ENCODE results near the gene DAAM2.

DAAM2 gene

DNA sequence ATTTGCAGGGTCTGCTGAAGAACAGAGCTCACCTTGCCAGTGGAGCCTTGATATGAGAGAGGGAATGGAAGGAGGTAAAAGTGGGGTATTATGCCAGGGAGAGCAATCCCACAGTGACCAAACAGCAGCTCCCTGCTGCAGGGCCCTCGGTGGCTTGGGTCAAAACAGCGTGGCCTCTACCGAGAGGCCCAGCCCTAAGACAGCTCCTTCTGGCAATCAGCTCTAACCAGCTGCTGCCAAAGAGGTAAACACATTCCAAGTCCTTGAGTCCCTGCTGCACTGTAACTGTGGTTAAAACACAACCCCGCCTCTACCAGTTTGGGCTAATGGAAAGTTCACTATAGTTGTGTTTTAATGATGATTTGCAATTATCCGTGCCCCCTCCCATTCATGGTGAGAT lies 1.4 kb upstream of the DAAM2 start:
- DNase-seq = no peak

DNA sequence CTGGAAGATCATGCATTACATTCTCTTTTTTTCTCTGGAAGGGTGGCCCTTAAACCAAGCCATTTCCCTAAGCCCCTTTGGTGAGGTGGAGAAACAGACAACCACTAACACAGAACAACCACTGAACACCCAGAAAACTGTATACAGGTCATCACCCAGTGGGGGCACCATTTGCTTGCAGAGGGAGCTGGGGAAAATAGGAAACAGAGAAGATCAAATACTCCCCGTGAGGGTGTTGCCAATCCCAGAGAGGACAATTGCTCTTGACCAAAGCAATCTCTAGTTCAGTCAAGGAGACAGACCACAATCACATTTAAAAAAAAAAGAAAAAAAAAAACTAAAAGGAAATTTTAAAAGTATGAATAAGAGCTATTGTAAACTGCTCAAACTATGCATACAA lies 865 bp upstream of the DAAM2 start:
- no peak for DNase-seq

DNA sequence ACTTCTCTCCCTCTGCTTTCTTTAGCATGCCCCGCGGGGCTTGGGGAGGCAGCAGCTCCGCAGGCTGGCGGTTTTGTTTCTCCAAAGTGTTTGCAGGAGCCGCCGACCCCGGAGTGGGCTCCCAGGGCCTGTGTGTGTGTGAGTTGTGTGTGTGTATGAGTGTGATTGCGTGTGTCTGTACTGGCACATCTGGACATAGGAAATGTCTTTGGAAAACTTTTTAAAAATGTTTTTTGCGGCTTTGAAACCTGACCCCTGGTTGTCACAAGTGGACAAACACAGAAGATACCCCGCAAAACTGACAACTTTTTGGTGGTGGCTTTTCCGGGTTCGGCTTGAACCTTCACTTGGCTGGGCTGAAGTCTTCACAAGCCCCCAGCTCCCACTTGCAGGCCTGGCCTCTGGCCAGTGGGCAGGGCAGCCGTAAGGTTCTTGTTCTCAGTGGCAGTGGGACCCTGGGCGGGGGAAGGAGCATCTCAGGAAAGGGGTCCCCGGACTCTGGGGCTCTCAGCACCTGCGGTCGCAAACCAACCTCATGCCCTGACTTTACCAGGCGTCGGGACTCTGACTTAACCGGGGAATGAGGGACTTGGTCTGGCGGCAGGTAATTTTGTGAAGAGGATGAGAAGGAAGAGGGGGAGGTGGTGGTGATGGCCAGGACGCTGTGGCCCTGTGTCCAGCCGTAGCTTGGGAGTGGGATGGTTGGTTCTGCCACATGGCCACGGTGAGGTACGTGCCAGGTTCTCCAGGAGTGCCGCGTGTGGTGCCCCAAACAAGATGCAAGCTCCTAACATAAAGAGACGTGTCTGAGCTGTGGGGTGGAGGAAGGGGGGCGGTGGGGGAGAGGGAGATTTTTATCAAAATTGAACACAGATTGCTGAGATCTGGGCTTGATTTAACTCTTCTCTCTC lies 619 bp downstream of the DAAM2 start:
- no peak for DNase-seq

DNA sequence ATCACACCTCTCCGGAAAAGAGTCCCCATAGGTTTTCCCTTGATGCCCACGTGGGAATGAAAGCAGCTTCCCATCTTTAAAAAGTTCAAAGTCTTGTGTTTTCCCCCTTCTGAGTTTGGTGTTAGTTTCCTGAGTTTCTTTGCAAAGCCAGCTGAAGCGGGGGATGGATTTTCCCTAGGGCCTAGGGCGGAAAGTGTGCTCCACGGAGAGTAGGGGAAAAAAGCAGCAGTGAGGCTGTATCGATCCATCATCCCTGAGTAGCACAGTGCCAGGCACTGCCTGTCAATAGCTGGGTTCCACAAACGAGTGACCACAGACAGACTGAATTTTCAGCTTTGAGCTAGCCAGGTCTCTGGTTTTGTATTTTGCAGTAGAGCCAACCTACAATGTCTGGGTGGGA lies 1.3 kb downstream of the DAAM2 start:
- no peak for DNase-seq

DNA sequence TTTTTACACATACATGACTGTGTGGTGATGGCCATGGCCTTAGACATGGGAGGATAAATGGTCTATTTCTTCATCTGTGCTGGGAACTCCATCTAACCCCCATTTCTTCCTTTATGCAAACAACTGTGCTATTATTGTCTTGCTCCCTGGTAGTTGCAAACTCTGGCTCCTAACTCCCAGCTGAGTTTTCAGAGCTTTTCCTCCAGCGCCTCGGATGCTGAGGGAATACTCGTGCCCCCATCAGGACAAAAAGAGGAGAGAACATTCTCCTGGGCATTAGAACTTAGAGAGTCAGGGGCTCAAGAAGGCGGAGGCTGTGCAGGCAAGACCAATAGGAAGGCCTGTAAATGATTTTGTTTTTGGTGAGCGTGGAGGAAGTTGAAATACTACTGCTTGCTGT lies 2.1 kb downstream of the DAAM2 start:
- DNase-seq = no peak

DNA sequence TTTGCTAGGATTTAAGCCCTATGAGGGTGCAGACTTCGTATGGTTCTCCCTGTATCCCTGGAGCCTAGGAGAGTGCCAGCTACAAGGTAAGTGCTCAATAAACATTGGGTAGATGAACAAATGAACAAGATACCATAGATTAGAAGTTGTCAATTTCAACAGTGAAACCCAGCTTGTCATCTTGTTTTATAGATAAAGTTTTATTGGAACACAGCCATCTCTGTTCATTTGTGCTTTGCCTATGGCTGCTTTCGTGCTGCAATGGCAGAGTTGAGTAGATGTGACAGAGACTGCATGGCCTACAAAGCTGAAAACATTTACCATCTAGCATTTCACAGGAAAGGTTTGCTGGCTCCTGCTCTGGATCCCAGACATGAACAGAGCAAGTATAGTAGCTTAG lies 5.6 kb downstream of the DAAM2 start:
- no peak for DNase-seq

DNA sequence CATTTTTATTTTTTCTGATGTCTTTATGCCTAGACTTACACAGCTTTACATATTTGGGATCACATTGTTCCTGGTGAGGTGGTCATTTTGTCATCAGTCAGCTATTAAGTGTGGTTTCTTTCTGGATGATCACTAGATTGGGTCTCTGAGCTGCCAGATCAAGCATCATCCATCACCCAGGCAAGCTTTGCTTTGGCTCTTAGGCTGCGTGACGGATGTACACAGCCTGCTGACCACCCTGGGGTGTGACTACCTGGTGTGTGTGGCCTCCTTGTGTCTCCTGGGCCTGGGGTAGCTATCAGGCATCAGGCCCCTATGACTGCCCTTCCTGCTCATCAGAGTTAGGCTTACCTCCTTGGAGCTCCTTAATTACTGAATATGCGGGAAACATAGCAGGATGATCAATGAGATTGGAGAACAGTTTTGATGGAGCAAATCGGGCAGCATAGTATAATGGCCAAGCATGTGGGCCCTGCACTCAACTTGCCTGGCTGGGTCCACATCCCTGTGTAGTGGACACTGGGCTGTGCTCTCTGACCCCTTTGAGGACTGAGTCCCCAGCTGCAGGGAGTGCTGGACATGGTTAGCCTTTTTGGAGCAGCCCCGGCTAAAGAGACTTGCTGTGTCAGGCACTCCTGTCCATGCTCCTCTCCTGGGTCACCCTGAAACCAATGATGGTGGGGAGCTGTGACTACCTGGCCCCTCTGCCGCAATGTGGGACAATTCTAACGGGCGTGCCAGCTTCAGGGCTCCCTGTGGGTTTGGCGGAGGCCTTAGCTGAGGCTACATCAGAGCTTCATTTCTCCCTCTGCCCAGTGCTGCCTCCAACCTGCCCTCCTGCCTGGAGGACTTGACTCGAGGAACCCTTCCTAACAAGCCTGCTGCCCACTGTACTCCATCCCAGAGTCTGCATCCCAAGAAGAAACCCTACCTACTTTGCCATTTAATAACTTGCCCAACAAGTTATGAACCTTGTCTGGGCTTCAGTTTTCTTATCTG lies 8.2 kb downstream of the DAAM2 start:
- no peak for DNase-seq

DNA sequence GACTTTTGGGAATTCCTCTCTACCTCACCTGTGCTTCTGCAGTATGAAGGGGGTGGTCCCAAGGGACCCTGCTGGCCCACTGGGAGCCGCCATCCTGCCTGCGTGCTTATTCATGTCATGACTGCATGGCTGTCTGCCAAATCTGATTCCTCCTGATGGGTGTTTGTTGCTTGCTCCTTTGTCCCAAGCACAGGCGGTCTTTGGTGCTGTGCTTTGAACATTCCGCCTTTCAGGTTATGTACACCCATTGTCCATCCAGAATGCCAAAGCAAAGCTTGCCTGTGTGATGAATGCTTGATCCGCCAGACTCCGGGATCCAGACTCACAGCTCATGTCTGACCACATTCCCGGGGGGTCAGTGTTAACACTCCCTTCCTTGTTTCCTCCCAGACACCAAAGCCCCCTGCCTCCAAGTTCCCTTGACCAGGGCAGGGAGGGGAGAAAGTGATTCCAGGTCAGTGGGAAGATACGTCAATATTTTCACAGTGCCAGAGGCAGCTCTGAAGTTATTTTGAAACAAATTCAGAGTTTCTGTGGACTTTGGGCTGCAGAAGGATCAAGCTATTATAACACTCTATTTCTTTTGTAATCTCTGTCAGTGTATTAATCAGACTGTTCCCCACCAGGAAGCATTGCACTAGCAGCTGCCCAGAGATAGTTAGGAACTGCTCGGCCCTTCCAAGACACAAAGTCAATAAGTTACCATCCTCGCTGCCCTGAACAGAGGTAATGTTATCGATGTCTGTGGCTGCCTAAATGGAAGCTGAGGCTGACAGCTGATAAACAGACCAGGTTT lies 9.5 kb downstream of the DAAM2 start:
- no peak for DNase-seq

DNA sequence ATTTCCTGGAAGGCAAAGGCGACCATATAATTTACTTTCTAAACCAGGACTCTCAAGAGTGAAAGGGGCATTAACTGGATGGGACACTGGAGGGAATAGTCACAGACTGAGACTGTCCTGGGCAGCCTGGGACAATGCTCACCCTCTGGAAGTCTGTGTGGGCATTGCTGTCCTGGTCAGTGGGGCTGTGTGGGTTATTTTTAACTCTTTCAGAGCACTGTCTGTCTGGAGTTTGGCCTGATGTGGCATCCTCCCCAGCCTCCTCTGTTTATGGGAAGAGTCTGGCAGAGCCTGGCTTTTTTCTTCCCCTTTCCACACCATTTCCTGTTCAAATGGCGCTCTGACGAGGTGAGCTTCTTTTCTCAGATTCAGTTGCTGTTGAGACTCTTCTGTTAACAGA lies 11.7 kb downstream of the DAAM2 start:
- DNase-seq = no peak

DNA sequence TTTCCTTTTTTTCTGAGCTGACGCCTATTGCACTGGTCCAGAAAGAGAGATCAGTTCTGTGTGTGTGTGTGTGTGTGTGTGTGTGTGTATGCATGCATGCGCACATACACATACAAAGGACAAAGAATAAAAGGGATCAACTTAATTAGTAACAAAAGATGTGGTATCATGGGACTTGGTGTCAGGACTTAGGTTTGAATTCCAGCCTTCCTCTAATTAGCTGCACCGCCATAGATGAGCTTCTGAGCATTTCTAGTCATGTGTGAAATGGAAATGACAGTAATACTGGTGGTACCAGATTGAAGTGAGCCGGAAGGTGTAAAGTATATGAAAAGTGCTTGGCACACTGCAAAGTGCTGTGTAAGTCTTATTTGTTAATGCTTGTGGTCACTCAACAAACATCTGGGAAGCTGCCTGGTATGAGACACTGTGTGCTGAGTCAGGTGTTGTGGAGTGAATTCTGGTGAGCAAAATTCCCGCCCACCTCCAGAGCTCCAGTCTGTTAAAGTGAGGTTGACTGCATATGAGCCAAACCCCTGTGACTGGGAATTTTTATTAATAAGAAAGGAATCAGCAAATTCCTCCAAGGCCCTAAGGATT lies 12.4 kb downstream of the DAAM2 start:
- no peak for DNase-seq

DNA sequence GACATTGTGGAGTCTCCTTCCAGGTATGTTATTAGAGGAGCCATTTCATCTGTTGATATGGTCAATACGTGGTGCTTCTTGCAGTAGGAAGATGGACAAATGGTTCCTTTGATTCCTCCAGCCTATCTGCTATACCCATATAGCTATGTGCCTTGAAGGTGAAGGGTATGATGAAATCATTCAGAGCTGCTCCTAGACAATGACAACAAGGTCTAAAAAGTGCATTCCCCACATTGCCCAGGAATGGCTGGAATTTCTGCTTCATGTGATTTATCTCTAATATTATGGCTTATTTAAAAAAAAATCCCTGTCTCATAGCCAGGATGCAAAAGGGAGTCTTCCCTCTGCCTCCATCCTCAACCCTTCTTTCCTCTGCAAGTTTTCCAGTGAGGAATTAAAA lies 14.1 kb downstream of the DAAM2 start:
- no peak for DNase-seq

DNA sequence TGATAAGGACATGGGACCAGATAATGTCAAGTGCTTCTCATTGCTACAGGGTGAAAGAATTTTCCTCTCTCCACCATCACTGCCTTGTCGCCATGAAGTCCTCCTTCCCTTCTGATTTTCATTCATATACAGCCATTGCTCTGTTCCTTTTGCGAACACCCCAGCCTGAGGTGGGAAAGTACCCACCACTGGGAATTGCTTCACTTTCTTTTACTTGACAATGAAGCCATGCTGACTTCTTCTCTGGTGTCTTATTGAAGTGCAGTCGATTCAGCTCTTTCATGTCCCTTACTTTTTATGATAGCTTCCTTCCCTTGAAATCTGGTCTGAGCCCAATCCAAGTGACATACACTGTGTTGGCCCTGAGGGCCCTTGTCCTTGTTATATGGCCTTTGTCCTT lies 16.2 kb downstream of the DAAM2 start:
- DNase-seq = no peak

DNA sequence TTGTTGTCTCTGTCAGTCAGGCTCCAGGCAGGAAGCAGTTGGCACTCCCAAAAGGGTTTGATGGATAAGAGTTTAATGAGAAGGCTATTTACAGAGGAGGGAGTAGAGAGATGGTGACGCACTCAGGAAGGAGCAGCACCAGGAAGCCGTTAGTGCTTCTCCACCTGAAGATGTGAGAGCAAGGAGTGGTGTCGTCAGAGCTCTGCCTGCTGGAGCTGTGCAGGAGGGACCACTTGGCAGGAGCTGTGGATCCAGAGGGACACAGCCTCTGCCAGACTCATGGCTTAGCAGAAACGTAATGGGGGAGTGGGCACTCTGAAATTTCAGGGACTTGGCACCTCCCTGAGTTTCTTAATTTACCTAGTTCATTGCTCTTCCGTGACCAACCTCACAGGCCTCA lies 16.8 kb downstream of the DAAM2 start:
- DNase-seq = peak; percentile 31

DNA sequence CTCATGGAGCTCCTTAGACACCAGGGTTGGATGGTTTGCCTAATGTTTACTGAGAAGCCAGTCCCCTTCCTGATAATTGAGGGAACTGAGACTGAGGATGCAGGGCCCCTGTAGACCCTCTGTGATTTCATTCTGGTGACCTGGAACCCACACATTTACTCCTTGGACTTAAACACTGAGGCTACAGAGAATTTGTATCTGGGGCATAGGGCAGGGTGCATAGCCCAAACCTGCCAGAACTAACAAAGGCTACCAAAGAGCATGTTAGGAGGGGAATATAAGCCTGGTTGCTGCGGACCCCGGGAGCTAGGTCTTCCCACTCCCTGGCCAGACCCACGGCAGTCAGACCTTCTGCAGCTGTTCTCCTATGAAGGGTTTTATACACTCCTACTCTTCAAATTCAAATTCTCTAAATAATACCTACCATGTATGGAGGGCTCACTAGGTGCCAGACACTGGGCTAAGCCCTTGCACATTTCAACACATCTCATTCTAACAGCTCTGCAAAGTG lies 19.7 kb downstream of the DAAM2 start:
- DNase-seq = no peak

DNA sequence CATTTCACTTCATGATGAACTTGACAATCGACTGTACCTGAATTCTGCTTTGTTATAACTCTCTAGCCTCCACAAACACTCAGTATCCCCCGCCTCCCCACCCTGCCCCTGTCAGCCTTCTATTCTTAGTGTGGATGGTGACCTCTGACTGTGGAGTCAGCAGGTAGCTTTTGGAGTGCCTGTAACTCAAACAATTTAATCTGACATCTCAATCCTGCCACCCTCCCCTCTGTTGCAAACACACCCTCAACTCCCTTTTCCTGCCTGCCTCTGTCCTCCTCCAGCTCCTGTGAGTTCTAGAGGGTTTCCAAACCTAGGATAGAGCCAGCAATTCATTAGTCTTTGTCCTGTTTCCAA lies 20.3 kb downstream of the DAAM2 start:
- DNase-seq = no peak

DNA sequence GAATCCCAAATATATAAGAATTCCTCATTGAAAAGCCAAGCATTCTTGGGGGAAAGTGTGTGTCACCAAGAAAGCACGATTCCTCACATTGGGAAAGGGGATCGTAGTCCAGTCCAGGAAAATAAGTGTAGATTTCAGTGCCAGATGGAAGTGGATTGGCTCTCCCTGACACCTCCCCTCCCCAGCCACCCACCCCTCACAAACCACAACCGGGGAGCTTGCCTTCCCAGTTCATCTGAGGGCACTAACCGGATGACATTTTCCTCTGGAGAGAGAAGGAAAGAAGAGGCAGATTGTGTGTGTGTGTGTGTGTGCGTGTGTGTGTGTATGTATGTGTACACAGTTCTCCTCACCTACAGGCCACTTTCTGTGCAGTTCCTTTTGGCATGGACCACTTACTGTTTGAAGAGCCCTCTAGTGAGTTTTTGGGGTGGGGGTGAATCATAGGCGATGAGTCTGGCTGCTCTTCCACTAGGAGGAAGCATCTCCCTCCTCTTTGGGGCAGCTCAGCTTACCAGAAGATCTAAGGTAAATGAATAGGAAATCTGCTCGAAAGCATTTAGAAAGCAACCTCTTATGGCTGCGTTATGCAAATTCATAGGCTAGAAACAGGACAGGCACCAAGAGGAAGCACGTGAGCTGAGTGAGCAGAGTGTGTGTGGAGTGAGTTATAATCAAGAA lies 20.8 kb downstream of the DAAM2 start:
- peak; percentile 82 for DNase-seq

DNA sequence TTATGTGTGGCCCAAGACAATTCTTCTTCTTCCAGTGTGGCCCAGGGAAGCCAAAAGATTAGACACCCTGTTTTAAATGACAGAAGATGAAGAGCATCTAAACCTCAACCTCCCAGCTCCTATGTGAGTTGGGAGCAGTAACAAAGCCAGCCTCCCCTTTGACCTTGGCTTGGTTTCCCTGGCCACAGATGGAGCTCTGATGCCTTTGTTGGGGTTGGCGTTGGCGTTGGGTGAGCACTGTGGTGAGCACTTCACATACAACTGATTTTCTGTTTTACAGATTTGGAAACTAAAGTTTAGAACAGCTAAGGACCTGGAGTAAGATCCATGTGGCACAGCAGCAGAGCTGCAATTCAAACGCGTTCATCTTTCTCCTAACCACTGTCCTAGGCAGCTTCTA lies 22.1 kb downstream of the DAAM2 start:
- DNase-seq = no peak

DNA sequence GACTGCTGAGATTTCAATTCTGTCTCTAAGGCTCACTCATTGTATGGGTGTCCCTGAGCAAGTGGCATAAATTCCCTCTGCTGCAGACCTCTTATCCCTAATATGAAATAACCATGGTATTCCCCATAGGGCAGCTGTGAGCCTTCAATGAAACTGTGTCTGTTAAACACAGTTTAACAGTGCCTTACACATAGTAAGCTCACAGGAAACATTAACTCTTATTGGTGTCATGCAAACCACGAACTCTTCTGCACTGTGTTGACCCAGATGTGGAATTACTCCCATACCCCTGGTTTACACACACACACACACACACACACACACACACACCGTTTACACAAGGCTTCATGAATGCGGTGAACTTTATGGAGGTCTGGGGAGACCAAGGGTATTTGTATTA lies 23.2 kb downstream of the DAAM2 start:
- no peak for DNase-seq

DNA sequence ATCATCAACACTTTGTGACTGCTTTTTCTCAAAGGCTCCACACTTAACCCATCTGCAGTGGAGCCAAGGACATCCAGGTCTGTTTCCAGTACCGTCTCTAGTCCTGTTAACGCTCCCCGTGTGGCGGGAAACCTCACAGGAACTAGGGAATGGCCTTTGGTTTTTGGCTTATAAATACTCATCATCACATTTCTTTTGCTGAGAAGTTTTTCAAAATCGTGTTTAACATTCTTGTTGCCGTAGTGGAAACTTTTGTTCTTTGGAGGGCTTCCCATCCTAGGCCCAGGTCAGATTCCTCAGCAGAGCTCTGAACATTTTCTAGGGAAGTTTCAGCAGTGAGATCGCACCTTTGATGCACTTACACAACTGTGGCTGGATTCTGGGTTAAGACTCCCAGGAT lies 24.6 kb downstream of the DAAM2 start:
- no peak for DNase-seq

DNA sequence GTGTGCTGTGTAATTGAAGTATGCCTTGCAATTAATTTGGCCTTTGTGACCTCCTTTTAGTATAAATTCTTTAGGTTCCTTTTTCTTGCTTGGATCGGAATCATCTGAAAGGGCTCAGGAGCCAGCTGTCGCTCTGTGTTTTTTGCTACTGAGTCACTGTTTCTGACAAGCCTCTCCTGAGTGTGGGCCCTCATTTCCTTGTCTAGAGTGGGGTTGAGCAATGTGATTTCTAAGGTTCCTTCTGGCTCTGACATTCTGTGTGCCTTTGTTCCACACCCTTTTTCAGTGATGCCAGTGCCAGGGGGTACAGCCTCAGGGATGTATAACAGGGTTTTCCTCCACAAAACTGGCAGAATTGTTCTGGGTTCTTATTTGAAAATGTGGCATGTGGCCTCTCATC lies 26.5 kb downstream of the DAAM2 start:
- no peak for DNase-seq

DNA sequence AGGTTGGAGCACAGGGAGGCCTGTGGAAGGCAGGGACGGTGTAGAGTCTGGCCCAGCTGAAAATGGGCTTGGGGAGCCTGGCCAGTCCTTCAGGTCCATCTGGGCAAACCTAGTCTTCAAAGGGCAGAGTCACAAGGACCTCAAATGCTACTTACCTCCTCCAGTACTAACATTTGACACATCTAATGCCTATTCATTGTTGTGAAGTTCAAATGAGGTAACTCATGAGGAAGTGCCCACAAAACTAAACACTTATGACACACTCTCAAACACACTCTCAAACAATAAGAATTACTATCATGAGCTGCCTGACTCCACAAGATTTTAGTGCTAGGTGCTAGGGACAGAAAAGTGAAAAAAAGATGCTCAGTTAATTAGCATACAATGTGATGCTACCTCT lies 27.1 kb downstream of the DAAM2 start:
- no peak for DNase-seq

DNA sequence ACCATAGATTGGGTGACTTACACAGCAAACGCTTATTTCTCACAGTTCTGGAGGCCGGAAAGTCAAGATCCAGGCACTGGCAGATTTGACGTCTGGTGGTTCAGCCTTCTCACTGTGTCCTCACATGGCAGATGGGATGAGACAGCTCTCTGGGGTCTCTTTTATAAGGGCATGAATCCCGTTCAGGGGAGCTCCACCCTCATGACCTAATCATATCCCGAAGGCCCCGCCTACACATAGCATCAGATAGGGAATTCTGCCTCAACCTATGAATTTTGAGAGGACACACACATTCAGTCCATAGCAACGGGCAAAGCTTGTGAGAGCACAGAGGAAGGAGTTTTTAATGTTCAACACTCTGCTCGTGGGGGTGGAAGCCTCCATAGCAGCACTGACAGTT lies 27.5 kb downstream of the DAAM2 start:
- DNase-seq = no peak

All from DMS79 (cell line).